H54 (cell line): ENCODE results near the gene TOR1A.

Source experiments
- DNase-seq: peaks from one replicate; pipeline ENCODE4 v3.0.0; 2011; ENCODE audit warnings: low spot score, mixed read lengths; ENCODE audit not compliant: insufficient read length
- FAIRE-seq: peaks from 3 replicates; lab custom pipeline; 2011; peaks lifted over from hg19 to GRCh38; lab: Jason Lieb, UNC
- POLR2A ChIP-seq: IDR thresholded peaks from 2 replicates; pipeline ENCODE4 v1.6.1; 2011; ENCODE audit warnings: low read depth, mild to moderate bottlenecking, low read length

TOR1A gene, protein sequence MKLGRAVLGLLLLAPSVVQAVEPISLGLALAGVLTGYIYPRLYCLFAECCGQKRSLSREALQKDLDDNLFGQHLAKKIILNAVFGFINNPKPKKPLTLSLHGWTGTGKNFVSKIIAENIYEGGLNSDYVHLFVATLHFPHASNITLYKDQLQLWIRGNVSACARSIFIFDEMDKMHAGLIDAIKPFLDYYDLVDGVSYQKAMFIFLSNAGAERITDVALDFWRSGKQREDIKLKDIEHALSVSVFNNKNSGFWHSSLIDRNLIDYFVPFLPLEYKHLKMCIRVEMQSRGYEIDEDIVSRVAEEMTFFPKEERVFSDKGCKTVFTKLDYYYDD

GRCh38 chr9:129823935-129824601 lies at the start of gene TOR1A:
TOR1A (minus strand) TSS chr9:129824136; CDS start chr9:129824085, 51 bp downstream.
- TF ChIP-seq POLR2A, result peak; percentile 82
- DNase-seq (peak; percentile 54), FAIRE-seq (peak; percentile 45)

GRCh38 chr9:129871046-129871445 lies 47.1 kb upstream of the TOR1A start:
- DNase-seq, result no peak
- no peak for TF ChIP-seq POLR2A
- FAIRE-seq, result no peak

GRCh38 chr9:129869585-129870501 lies 45.9 kb upstream of the TOR1A start:
- no peak for TF ChIP-seq POLR2A
- FAIRE-seq (no peak), DNase-seq (no peak)

- FAIRE-seq (no peak), DNase-seq (no peak)
- no peak for TF ChIP-seq POLR2A
Measured at GRCh38 chr9:129868872-129869486, 45.0 kb upstream of the TOR1A start.

DNA sequence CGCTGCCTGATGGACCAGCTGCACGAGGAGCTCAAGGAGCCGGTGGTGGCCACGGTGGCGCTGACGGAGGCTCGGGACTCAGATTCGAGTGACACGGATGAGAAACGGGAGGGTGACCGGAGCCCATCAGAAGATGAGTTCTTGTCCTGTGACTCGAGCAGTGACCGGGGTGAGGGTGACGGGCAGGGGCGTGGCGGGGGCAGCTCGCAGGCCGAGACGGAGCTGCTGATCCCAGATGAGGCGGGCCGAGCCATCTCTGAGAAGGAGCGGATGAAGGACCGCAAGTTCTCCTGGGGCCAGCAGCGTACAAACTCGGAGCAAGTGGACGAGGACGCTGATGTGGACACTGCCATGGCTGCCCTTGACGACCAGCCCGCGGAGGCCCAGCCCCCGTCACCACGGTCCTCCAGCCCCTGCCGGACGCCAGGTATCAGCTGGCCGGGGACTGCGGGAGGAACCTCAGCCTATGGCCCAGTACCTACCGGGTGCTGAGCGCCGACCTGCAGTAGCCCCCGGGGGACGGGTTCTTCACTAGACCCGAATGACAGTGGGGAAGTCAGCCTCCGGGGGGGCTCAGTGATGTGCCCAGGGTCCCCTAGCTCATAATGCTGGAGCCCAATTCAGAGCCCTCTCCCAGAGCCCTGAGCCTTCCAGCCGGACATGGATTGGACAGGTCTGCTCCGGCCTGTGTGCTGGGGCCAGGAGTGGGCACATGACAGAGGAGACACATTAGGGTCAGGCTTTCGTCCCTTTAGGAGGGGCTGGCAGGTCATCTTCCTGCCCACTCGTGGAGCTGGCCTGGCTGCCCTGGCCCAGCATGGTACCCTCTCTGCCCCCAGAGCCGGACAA lies 44.3 kb upstream of the TOR1A start:
- DNase-seq, result no peak
- TF ChIP-seq POLR2A, result no peak
- FAIRE-seq, result no peak

GRCh38 chr9:129867136-129868022 lies 43.4 kb upstream of the TOR1A start:
- FAIRE-seq (no peak), DNase-seq (no peak)
- no peak for TF ChIP-seq POLR2A

DNA sequence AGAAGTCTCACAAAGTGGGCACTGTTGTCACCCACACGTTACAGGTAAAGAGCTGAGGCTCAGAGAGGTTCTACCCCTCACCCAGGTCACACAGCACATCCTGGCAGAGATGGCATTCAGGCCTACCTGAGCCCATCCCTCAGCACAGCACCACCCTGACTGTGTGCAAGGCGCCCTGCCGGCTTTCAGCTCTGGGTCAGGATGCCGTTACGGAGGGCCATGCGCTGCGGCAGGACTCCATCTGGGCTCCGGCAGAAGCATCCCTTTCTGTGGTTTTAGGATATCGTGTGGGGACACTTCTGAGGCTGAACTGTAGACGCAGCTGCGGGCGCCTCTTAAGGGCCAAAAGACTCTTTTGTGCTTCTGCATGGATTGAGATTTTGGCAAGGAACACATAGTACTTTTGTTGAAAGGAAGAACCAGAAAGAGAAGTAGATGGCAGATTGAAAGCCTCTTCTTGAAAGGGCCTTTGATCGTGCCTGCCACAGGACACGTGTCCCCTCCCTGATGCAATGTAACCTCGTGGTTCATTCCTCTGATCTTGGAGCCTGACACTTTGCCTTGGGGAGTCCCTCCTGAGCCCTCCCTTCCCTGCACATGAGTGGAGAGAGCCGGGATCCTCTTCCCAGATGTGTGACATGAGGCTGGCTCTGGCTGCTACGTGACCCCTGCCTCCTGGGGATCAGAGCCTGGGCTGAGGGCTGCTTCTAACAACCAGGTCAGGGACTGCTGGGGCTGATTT lies 42.6 kb upstream of the TOR1A start:
- FAIRE-seq, result no peak
- no peak for DNase-seq
- no peak for TF ChIP-seq POLR2A

DNA sequence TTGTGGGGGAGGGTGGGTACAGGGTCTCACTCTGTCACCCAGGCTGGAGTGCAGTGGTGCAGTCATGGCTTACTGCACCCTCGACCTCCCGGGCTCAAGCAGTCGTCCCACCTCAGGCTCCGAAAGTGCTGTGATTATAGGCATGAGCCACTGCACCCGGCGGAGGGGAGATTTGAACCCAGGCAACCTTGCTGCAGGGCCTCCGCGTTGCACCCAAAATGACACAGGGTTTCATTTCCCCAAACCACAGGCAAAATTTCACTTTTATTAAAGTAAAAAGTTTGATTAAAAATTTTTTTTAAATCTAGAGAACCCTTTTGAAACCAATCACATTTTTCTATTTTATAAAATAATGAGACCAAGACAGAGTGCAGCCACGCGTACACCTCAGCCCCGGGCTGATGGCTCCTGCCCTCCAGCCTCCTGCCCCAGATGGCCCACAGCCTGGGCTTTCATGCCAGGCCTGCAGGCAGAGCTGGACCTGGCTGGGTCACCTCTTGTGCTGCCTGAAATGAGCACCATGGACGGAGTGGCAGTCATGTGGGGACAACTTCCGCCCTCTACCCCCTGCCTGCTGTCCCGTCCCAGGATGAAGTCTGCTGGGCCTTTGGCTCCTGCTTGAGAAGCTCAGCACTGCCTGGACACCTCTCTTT lies 41.9 kb upstream of the TOR1A start:
- TF ChIP-seq POLR2A, result no peak
- DNase-seq (no peak), FAIRE-seq (no peak)

DNA sequence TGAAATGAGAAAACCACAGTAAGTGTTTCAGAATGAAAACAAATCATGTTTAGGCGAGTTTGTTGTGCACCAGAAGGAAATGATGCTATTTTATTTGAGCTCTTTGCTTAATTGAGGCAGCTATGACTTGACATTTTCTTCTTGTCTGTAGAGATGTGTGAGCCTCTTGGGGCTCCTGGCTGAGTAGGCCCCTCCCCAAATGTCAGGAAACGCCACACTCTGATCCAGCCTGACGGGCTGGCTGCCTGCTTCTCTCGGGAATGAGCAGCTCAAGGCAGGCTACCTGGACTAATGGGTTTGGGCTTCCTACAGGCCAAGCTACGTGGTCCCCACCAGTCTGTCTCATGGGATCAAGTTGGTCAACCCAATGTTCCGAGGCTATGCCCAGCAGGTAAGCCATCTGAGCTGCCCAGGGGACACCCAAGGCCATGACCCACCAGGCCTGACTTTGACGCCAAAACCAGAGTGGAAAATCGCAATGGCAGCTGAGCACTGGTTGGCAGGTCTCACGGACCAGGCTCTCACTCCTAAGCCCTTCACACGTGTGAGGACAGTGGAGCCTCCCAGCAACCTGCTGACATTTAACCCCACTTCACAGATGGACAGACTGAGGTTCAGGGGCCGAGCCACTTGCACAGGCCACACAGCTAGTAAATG lies 41.2 kb upstream of the TOR1A start:
- FAIRE-seq (no peak), DNase-seq (no peak)
- no peak for TF ChIP-seq POLR2A

DNA sequence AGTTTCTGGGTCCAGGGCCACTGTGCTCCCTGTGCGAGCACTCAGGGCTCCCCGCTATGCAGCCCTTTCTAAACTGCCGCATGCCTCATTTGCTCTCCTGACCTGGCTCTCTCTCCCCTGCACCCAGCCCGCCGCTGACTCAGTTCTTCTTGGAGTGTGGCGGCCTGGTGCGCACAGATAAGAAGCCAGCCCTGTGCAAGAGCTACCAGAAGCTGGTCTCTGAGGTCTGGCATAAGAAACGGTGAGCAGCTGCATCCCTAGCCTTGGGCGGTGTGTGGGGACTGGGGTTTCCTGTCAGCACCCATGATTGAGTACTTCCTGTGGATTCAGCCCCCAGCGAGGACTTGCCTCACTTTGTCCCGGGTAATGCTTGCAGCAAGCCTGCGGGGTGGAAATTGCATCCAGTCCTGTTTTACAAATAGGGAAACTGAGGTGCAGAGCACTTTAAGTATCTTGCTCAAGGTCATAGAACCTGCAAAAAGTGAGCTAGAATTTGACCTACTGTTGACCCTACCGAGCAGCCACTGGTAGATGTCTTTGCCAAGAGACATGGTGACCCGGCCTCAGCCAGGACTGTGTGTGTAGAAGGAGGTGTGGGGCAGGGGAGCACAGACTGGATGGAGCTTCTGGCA lies 39.2 kb upstream of the TOR1A start:
- no peak for TF ChIP-seq POLR2A
- DNase-seq (peak; percentile 67), FAIRE-seq (peak; percentile 78)

GRCh38 chr9:129861447-129861827 lies 37.5 kb upstream of the TOR1A start:
- TF ChIP-seq POLR2A, result no peak
- no peak for DNase-seq
- FAIRE-seq, result no peak
